ENCODE data around the gene CTCFL.

Gene CTCFL

GRCh38 chr20:57536771-57537724 lies 12.1 kb upstream of the CTCFL start:
- H3K36me3 ChIP-seq (ENCODE audit: insufficient read depth, low read length), result no peaks in the 10 kb centered on the region
- H2AFZ ChIP-seq (ENCODE audit: low read depth, low read length), result no peak overlapping the region
- no peak overlapping the region for H3K4me3 ChIP-seq (ENCODE audit: low read length)
- H3K4me1 ChIP-seq (ENCODE audit: insufficient read depth, low read length), result no peaks in the 10 kb centered on the region
- H3K27me3 ChIP-seq (ENCODE audit: insufficient read depth, low read length), result peaks cover 5% of the 10 kb centered on the region
- no peaks in the 10 kb centered on the region for H3K9me3 ChIP-seq (ENCODE audit: low read length)

- no peaks in the 10 kb centered on the region for H3K36me3 ChIP-seq (ENCODE audit: insufficient read depth, low read length)
- no peaks in the 10 kb centered on the region for H3K4me1 ChIP-seq (ENCODE audit: insufficient read depth, low read length)
- no peak overlapping the region for H2AFZ ChIP-seq (ENCODE audit: low read depth, low read length)
- no peaks in the 10 kb centered on the region for H3K9me3 ChIP-seq (ENCODE audit: low read length)
- no peak overlapping the region for H3K4me3 ChIP-seq (ENCODE audit: low read length)
- peaks cover 5% of the 10 kb centered on the region for H3K27me3 ChIP-seq (ENCODE audit: insufficient read depth, low read length)
Measured at GRCh38 chr20:57536120-57536708, 11.3 kb upstream of the CTCFL start.

GRCh38 chr20:57535297-57535696 lies 10.4 kb upstream of the CTCFL start:
- no peaks in the 10 kb centered on the region for H3K27me3 ChIP-seq (ENCODE audit: insufficient read depth, low read length)
- no peaks in the 10 kb centered on the region for H3K4me1 ChIP-seq (ENCODE audit: insufficient read depth, low read length)
- H3K4me3 ChIP-seq (ENCODE audit: low read length), result no peak overlapping the region
- no peak overlapping the region for H2AFZ ChIP-seq (ENCODE audit: low read depth, low read length)
- H3K36me3 ChIP-seq (ENCODE audit: insufficient read depth, low read length), result no peaks in the 10 kb centered on the region
- no peaks in the 10 kb centered on the region for H3K9me3 ChIP-seq (ENCODE audit: low read length)

GRCh38 chr20:57532104-57532503 lies 7.2 kb upstream of the CTCFL start:
- no peak overlapping the region for H3K4me3 ChIP-seq (ENCODE audit: low read length)
- no peaks in the 10 kb centered on the region for H3K36me3 ChIP-seq (ENCODE audit: insufficient read depth, low read length)
- H2AFZ ChIP-seq (ENCODE audit: low read depth, low read length), result no peak overlapping the region
- H3K27me3 ChIP-seq (ENCODE audit: insufficient read depth, low read length), result no peaks in the 10 kb centered on the region
- H3K4me1 ChIP-seq (ENCODE audit: insufficient read depth, low read length), result no peaks in the 10 kb centered on the region
- H3K9me3 ChIP-seq (ENCODE audit: low read length), result no peaks in the 10 kb centered on the region

GRCh38 chr20:57530327-57530981 lies 5.5 kb upstream of the CTCFL start:
- H3K4me3 ChIP-seq (ENCODE audit: low read length), result no peak overlapping the region
- H3K27me3 ChIP-seq (ENCODE audit: insufficient read depth, low read length), result no peaks in the 10 kb centered on the region
- no peaks in the 10 kb centered on the region for H3K36me3 ChIP-seq (ENCODE audit: insufficient read depth, low read length)
- no peaks in the 10 kb centered on the region for H3K4me1 ChIP-seq (ENCODE audit: insufficient read depth, low read length)
- H2AFZ ChIP-seq (ENCODE audit: low read depth, low read length), result no peak overlapping the region
- no peaks in the 10 kb centered on the region for H3K9me3 ChIP-seq (ENCODE audit: low read length)

- H3K4me1 ChIP-seq (ENCODE audit: insufficient read depth, low read length), result no peaks in the 10 kb centered on the region
- H3K36me3 ChIP-seq (ENCODE audit: insufficient read depth, low read length), result no peaks in the 10 kb centered on the region
- H3K27me3 ChIP-seq (ENCODE audit: insufficient read depth, low read length), result no peaks in the 10 kb centered on the region
- no peaks in the 10 kb centered on the region for H3K9me3 ChIP-seq (ENCODE audit: low read length)
- no peak overlapping the region for H3K4me3 ChIP-seq (ENCODE audit: low read length)
- no peak overlapping the region for H2AFZ ChIP-seq (ENCODE audit: low read depth, low read length)
Measured at GRCh38 chr20:57529810-57530209, 4.9 kb upstream of the CTCFL start.

- Histone ChIP-seq H3K36me3 (ENCODE audit: insufficient read depth, low read length) (no peaks in the 10 kb centered on the region), H3K9me3 (ENCODE audit: low read length) (no peaks in the 10 kb centered on the region), H3K27me3 (ENCODE audit: insufficient read depth, low read length) (no peaks in the 10 kb centered on the region), H2AFZ (ENCODE audit: low read depth, low read length) (no peak overlapping the region), H3K4me3 (ENCODE audit: low read length) (no peak overlapping the region), H3K4me1 (ENCODE audit: insufficient read depth, low read length) (no peaks in the 10 kb centered on the region)
Measured at GRCh38 chr20:57529160-57529585, 4.2 kb upstream of the CTCFL start.

GRCh38 chr20:57528148-57528547 lies 3.2 kb upstream of the CTCFL start:
- Histone ChIP-seq H2AFZ (ENCODE audit: low read depth, low read length) (no peak overlapping the region), H3K27me3 (ENCODE audit: insufficient read depth, low read length) (no peaks in the 10 kb centered on the region), H3K9me3 (ENCODE audit: low read length) (no peaks in the 10 kb centered on the region), H3K36me3 (ENCODE audit: insufficient read depth, low read length) (no peaks in the 10 kb centered on the region), H3K4me3 (ENCODE audit: low read length) (no peak overlapping the region), H3K4me1 (ENCODE audit: insufficient read depth, low read length) (peaks cover under 1% of the 10 kb centered on the region)

GRCh38 chr20:57527728-57528127 lies 2.8 kb upstream of the CTCFL start:
- Histone ChIP-seq H2AFZ (ENCODE audit: low read depth, low read length) (no peak overlapping the region), H3K4me1 (ENCODE audit: insufficient read depth, low read length) (peaks cover 5% of the 10 kb centered on the region), H3K27me3 (ENCODE audit: insufficient read depth, low read length) (no peaks in the 10 kb centered on the region), H3K9me3 (ENCODE audit: low read length) (no peaks in the 10 kb centered on the region), H3K36me3 (ENCODE audit: insufficient read depth, low read length) (no peaks in the 10 kb centered on the region), H3K4me3 (ENCODE audit: low read length) (no peak overlapping the region)

- peaks cover 1% of the 10 kb centered on the region for H3K9me3 ChIP-seq (ENCODE audit: low read length)
- no peak overlapping the region for H3K4me3 ChIP-seq (ENCODE audit: low read length)
- peaks cover 5% of the 10 kb centered on the region for H3K4me1 ChIP-seq (ENCODE audit: insufficient read depth, low read length)
- H2AFZ ChIP-seq (ENCODE audit: low read depth, low read length), result no peak overlapping the region
- H3K36me3 ChIP-seq (ENCODE audit: insufficient read depth, low read length), result no peaks in the 10 kb centered on the region
- peaks cover under 1% of the 10 kb centered on the region for H3K27me3 ChIP-seq (ENCODE audit: insufficient read depth, low read length)
Measured at GRCh38 chr20:57526885-57527460, 2.0 kb upstream of the CTCFL start.

- H3K9me3 ChIP-seq (ENCODE audit: low read length), result peaks cover 1% of the 10 kb centered on the region
- H3K27me3 ChIP-seq (ENCODE audit: insufficient read depth, low read length), result peaks cover 8% of the 10 kb centered on the region
- no peak overlapping the region for H2AFZ ChIP-seq (ENCODE audit: low read depth, low read length)
- H3K4me1 ChIP-seq (ENCODE audit: insufficient read depth, low read length), result peaks cover 5% of the 10 kb centered on the region
- no peaks in the 10 kb centered on the region for H3K36me3 ChIP-seq (ENCODE audit: insufficient read depth, low read length)
- no peak overlapping the region for H3K4me3 ChIP-seq (ENCODE audit: low read length)
Measured at GRCh38 chr20:57526087-57526884, 1.3 kb upstream of the CTCFL start.

GRCh38 chr20:57525328-57526086 lies 567 bp upstream of the CTCFL start:
- H2AFZ ChIP-seq (ENCODE audit: low read depth, low read length), result no peak overlapping the region
- H3K36me3 ChIP-seq (ENCODE audit: insufficient read depth, low read length), result no peaks in the 10 kb centered on the region
- H3K4me1 ChIP-seq (ENCODE audit: insufficient read depth, low read length), result peaks cover 5% of the 10 kb centered on the region
- H3K9me3 ChIP-seq (ENCODE audit: low read length), result peaks cover 1% of the 10 kb centered on the region
- no peak overlapping the region for H3K4me3 ChIP-seq (ENCODE audit: low read length)
- H3K27me3 ChIP-seq (ENCODE audit: insufficient read depth, low read length), result peaks cover 9% of the 10 kb centered on the region

Measured in neuron (in vitro differentiated cells).